HEK293 (cell line): ENCODE measurements around the gene KRTAP10-4.

ENCODE experiments used
- CTCF ChIA-PET: fragments of 350-600 bp; formaldehyde crosslinking; extraction: SDS; loops from one replicate; lab custom pipeline; 2021; ENCODE audit warnings: antibody characterized with exemption; lab: Yijun Ruan, JAX
- POLR2A ChIA-PET: fragments of 300-600 bp; formaldehyde crosslinking; extraction: SDS; loops from one replicate; lab custom pipeline; 2020; ENCODE audit warnings: antibody characterized with exemption, inconsistent platforms; lab: Yijun Ruan, JAX
- H3K27ac ChIP-seq: fragments of 200-500 bp; sonication (Bioruptor generic); 2 replicates; pipeline ENCODE4 v1.5.1; 2014; ENCODE audit warnings: low read depth, low read length, control low read depth, inconsistent platforms; ENCODE audit errors: extremely low read depth
- H3K36me3 ChIP-seq, 2 experiments: fragments of 200-500 bp in 1 of 2; sonication (Bioruptor generic) in 1 of 2; 1 replicate in 1 of 2; 2 replicates in 1 of 2; pipeline ENCODE4 v1.5.1; 2014 to 2017; ENCODE audit warnings: inconsistent platforms in 2 of 2, low read length in 2 of 2; ENCODE audit not compliant: control insufficient read depth in 2 of 2, insufficient read depth in 1 of 2
- H3K4me1 ChIP-seq: fragments of 200-500 bp; sonication (Bioruptor generic); 2 replicates; pipeline ENCODE4 v1.5.1; 2014; ENCODE audit warnings: mild to moderate bottlenecking, low read length, inconsistent platforms; ENCODE audit not compliant: control insufficient read depth, insufficient read depth
- H3K4me3 ChIP-seq: 2 replicates; pipeline ENCODE4 v1.5.1; 2011; ENCODE audit warnings: low read depth, mild to moderate bottlenecking, control low read depth, low read length, moderate library complexity
- H3K9me3 ChIP-seq: fragments of 200-500 bp; sonication (Bioruptor generic); 2 replicates; pipeline ENCODE4 v1.5.1; 2014; ENCODE audit warnings: low read depth, low read length, inconsistent platforms; ENCODE audit not compliant: control insufficient read depth, insufficient read depth
- AEBP2 ChIP-seq: fragments of 450-650 bp; formaldehyde crosslinking; IDR thresholded peaks from 2 replicates; pipeline ENCODE4 v1.5.1; 2016; ENCODE audit warnings: missing biosample characterization, missing genetic modification characterization, borderline replicate concordance
- EGR2 ChIP-seq: fragments of 450-650 bp; formaldehyde crosslinking; IDR thresholded peaks from 2 replicates; pipeline ENCODE4 v1.5.1; 2016; ENCODE audit warnings: low read depth, missing biosample characterization, missing genetic modification characterization
- GLIS1 ChIP-seq: fragments of 450-650 bp; formaldehyde crosslinking; IDR thresholded peaks from 2 replicates; pipeline ENCODE4 v1.5.1; 2016; ENCODE audit warnings: missing biosample characterization, missing genetic modification characterization
- KLF10 ChIP-seq: fragments of 450-650 bp; IDR thresholded peaks from 2 replicates; pipeline ENCODE4 v1.5.1; 2018; ENCODE audit warnings: missing biosample characterization, mild to moderate bottlenecking, missing genetic modification characterization
- KLF9 ChIP-seq: fragments of 450-650 bp; formaldehyde crosslinking; IDR thresholded peaks from 2 replicates; pipeline ENCODE4 v1.5.1; 2016; ENCODE audit warnings: missing biosample characterization, missing genetic modification characterization, low read depth
- SP7 ChIP-seq: fragments of 450-650 bp; formaldehyde crosslinking; IDR thresholded peaks from 2 replicates; pipeline ENCODE4 v1.5.1; 2016; ENCODE audit warnings: missing biosample characterization, missing genetic modification characterization
- WT1 ChIP-seq: fragments of 450-650 bp; formaldehyde crosslinking; IDR thresholded peaks from 2 replicates; pipeline ENCODE4 v1.5.1; 2016; ENCODE audit warnings: missing biosample characterization, missing genetic modification characterization
- ZBTB11 ChIP-seq: fragments of 450-650 bp; formaldehyde crosslinking; conservative IDR thresholded peaks from 2 replicates; pipeline ENCODE4 v1.5.1; 2016; ENCODE audit warnings: low read depth, missing biosample characterization, missing genetic modification characterization
- ZBTB48 ChIP-seq: fragments of 450-650 bp; formaldehyde crosslinking; IDR thresholded peaks from 2 replicates; pipeline ENCODE4 v1.5.1; 2016; ENCODE audit warnings: missing biosample characterization, missing genetic modification characterization
- ZFP69B ChIP-seq: fragments of 450-650 bp; formaldehyde crosslinking; IDR thresholded peaks from 2 replicates; pipeline ENCODE4 v1.5.1; 2016; ENCODE audit warnings: missing biosample characterization, missing genetic modification characterization
- ZNF19 ChIP-seq: fragments of 450-650 bp; formaldehyde crosslinking; IDR thresholded peaks from 2 replicates; pipeline ENCODE4; 2016; ENCODE audit warnings: missing biosample characterization, missing genetic modification characterization, low read depth
- ZNF2 ChIP-seq: fragments of 450-650 bp; formaldehyde crosslinking; IDR thresholded peaks from 2 replicates; pipeline ENCODE4 v1.5.1; 2016; ENCODE audit warnings: missing biosample characterization, missing genetic modification characterization
- ZNF274 ChIP-seq, 2 experiments: fragments of 200-500 bp in 1 of 2; fragments of 450-650 bp in 1 of 2; sonication (Bioruptor generic) in 1 of 2; formaldehyde crosslinking in 1 of 2; IDR thresholded peaks; 2 replicates each; pipeline versions ENCODE4 v1.5.1 to v1.6.1; 2014 to 2016; ENCODE audit warnings: borderline replicate concordance in 1 of 2, inconsistent platforms in 1 of 2, low read length in 1 of 2, missing biosample characterization in 1 of 2, missing genetic modification characterization in 1 of 2
- ZNF335 ChIP-seq: fragments of 450-650 bp; formaldehyde crosslinking; conservative IDR thresholded peaks from 2 replicates; pipeline ENCODE4 v1.5.1; 2016; ENCODE audit warnings: missing biosample characterization, missing genetic modification characterization
- ZNF37A ChIP-seq: fragments of 450-650 bp; IDR thresholded peaks from 2 replicates; pipeline ENCODE4 v1.5.1; 2018; ENCODE audit warnings: missing biosample characterization, missing genetic modification characterization
- ZNF660 ChIP-seq: fragments of 450-650 bp; IDR thresholded peaks from 2 replicates; pipeline ENCODE4 v1.5.1; 2018; ENCODE audit warnings: missing biosample characterization, mild to moderate bottlenecking, missing genetic modification characterization
- ZNF701 ChIP-seq: fragments of 450-650 bp; formaldehyde crosslinking; IDR thresholded peaks from 2 replicates; pipeline ENCODE4 v1.5.1; 2016; ENCODE audit warnings: missing biosample characterization, missing genetic modification characterization
- ZSCAN4 ChIP-seq: fragments of 450-650 bp; formaldehyde crosslinking; IDR thresholded peaks from 2 replicates; pipeline ENCODE4 v1.5.1; 2017; ENCODE audit warnings: missing biosample characterization, missing genetic modification characterization

KRTAP10-4 gene

GRCh38 chr21:44583089-44583799 lies 9.7 kb downstream of the KRTAP10-4 start:
- no peak overlapping the region for H3K27ac ChIP-seq
- no peaks in the 10 kb centered on the region for H3K4me1 ChIP-seq
- CTCF ChIA-PET: interaction anchor here (1.7 kb wide), 1 partner anchor 13 kb away, joined by 7 read pairs; no protein-coding TSS in a partner anchor
- peak; percentile 48 for TF ChIP-seq WT1 (tag by site-specific recombination)
- peak; percentile 74 for TF ChIP-seq GLIS1 (tag by site-specific recombination)
- TF ChIP-seq KLF10 (tag by site-specific recombination): no peak
- peak; percentile 91 for TF ChIP-seq SP7 (tag by site-specific recombination)
- 0 out of 2 replicates have a peak, but pooled peaks have one; percentile 18 for TF ChIP-seq ZSCAN4 (tag by site-specific recombination)
- TF ChIP-seq, all 188 proteins: peak for 4
- H3K4me3 ChIP-seq: no peak overlapping the region
- H3K9me3 ChIP-seq: peaks cover 2% of the 10 kb centered on the region; the same call in 1 of the 2 replicates
- no peaks in the 10 kb centered on the region for H3K36me3 ChIP-seq
- POLR2A ChIA-PET: no interaction called here

GRCh38 chr21:44583800-44584147 lies 10.2 kb downstream of the KRTAP10-4 start:
- ChIA-PET POLR2A (no interaction called here), CTCF (interaction anchor here (1.7 kb wide), 1 partner anchor 13 kb away, joined by 7 read pairs; no protein-coding TSS in a partner anchor)
- H3K9me3 ChIP-seq: peaks cover 2% of the 10 kb centered on the region; the same call in 1 of the 2 replicates
- H3K27ac ChIP-seq: no peak overlapping the region
- no peaks in the 10 kb centered on the region for H3K4me1 ChIP-seq
- TF ChIP-seq ZNF19 (no peak), ZNF660 (tag by site-specific recombination) (0 out of 2 replicates have a peak, but pooled peaks have one; percentile 11), SP7 (tag by site-specific recombination) (0 out of 2 replicates have a peak, but pooled peaks have one; percentile 14), ZNF335 (tag by site-specific recombination) (no peak), ZBTB11 (peak; percentile 94)
- H3K36me3 ChIP-seq: no peaks in the 10 kb centered on the region
- H3K4me3 ChIP-seq: no peak overlapping the region

- no peaks in the 10 kb centered on the region for H3K36me3 ChIP-seq
- H3K9me3 ChIP-seq: peaks cover 2% of the 10 kb centered on the region; the same call in 1 of the 2 replicates
- POLR2A ChIA-PET: no interaction called here
- no peaks in the 10 kb centered on the region for H3K4me1 ChIP-seq
- H3K27ac ChIP-seq: no peak overlapping the region
- no peak overlapping the region for H3K4me3 ChIP-seq
- CTCF ChIA-PET: no interaction called here
- no peak for TF ChIP-seq AEBP2 (tag by site-specific recombination)
- TF ChIP-seq ZSCAN4 (tag by site-specific recombination): no peak
- TF ChIP-seq KLF9 (tag by site-specific recombination): no peak
- no peak for TF ChIP-seq ZBTB11
- no peak for TF ChIP-seq ZBTB48 (tag by site-specific recombination)
- no peak for TF ChIP-seq ZNF701 (tag by site-specific recombination)
- TF ChIP-seq ZNF19: no peak
- TF ChIP-seq ZFP69B (tag by site-specific recombination): no peak
- no peak for TF ChIP-seq EGR2 (tag by site-specific recombination)
- TF ChIP-seq ZNF37A (tag by site-specific recombination): no peak
- no peak for TF ChIP-seq ZNF274 (IDR thresholded peaks at IDR 0.05; ENCODE audit: low read length)
- TF ChIP-seq ZNF274 (tag by site-specific recombination; IDR thresholded peaks at IDR 0.05; ENCODE audit: borderline replicate concordance): no peak
- no peak for TF ChIP-seq ZNF2 (tag by site-specific recombination)
Observed at GRCh38 chr21:44585892-44586291, 12.4 kb downstream of the KRTAP10-4 start.
